Measurements from ENCODE around the gene BPI.
"Not testable (repeated sequence)": the region's sequence is repeated elsewhere in the genome, so short reads cannot be mapped to it uniquely, and the experiment has no call there.

BPI gene

GRCh38 chr20:38373231-38373867, 69.4 kb downstream of the BPI start:
- no peak for DNase-seq

GRCh38 chr20:38373898-38374297, 69.9 kb downstream of the BPI start:
- DNase-seq = no peak

- DNase-seq = no peak
Observed at GRCh38 chr20:38377039-38377685, 73.2 kb downstream of the BPI start.

- DNase-seq = not testable (repeated sequence)
Observed at GRCh38 chr20:38377838-38378237, 73.9 kb downstream of the BPI start.

- no peak for DNase-seq
Observed at GRCh38 chr20:38383147-38383546, 79.2 kb downstream of the BPI start.

GRCh38 chr20:38386004-38386403, 82.0 kb downstream of the BPI start:
- no peak for DNase-seq

GRCh38 chr20:38386851-38387250, 82.9 kb downstream of the BPI start:
- DNase-seq = no peak

Measured in NCI-H1092 treated with DMSO at 0.1 percent for 48 hours (cell line).